C4-2B (cell line): ENCODE data around the gene OR51B6.

Experiments
- CTCF ChIP-seq: fragments of 450-650 bp; conservative IDR thresholded peaks from 2 replicates; pipeline ENCODE4 v1.5.1; 2017; ENCODE audit warnings: mild to moderate bottlenecking
- ZFX ChIP-seq: fragments of 450-650 bp; IDR thresholded peaks from 2 replicates; pipeline ENCODE4 v1.6.1; 2017

DNA sequence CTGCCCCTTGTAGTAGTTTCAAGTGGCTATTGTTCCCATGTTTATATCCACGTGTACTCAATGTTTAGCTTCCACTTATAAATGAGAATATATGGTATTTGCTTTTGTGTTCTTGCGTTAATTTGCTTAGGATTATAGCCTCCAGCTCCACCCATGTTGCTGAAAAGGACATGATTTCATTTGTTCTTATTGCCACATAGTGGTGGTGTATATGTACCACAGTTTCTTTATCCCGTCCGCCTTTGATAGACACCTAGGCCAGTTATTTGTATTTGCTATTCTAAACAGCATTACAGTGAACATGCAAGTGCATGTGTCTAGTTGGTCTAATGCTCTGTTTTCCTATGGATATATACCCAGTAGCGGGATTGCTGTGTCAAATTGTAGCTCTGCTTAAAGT lies 34.0 kb upstream of the OR51B6 start:
- TF ChIP-seq CTCF, result peak; percentile 17
- no peak for TF ChIP-seq ZFX
